Activated gamma-delta T cell treated with Interleukin-2 at 50 U/mL for 16 hours (primary cell): Measurements from ENCODE around the gene NEK1.

ENCODE experiments used
- DNase-seq: peaks from one replicate; pipeline ENCODE4 v3.0.0-alpha.2; 2020

The NEK1 gene

GRCh38 chr4:169417629-169418282 lies 194.6 kb downstream of the NEK1 start:
- DNase-seq: no peak

GRCh38 chr4:169416997-169417396 lies 195.4 kb downstream of the NEK1 start:
- DNase-seq: no peak

GRCh38 chr4:169416461-169416860 lies 195.9 kb downstream of the NEK1 start:
- DNase-seq: no peak

GRCh38 chr4:169414913-169415312 lies 197.5 kb downstream of the NEK1 start:
- DNase-seq: no peak

- no peak for DNase-seq
These were observed 200.3 kb downstream of the NEK1 start for GRCh38 chr4:169412046-169412445.

GRCh38 chr4:169410839-169411770 lies 201.3 kb downstream of the NEK1 start:
- peak; percentile 31 for DNase-seq

- DNase-seq: no peak
These were observed 205.1 kb downstream of the NEK1 start for GRCh38 chr4:169407217-169407845.

GRCh38 chr4:169404960-169405359 lies 207.4 kb downstream of the NEK1 start:
- no peak for DNase-seq

GRCh38 chr4:169400832-169401231 lies 211.6 kb downstream of the NEK1 start:
- no peak for DNase-seq

GRCh38 chr4:169399976-169400767 lies 212.2 kb downstream of the NEK1 start:
- DNase-seq: no peak

GRCh38 chr4:169398316-169398715 lies 214.1 kb downstream of the NEK1 start:
- no peak for DNase-seq

GRCh38 chr4:169397762-169398161 lies 214.6 kb downstream of the NEK1 start:
- DNase-seq: no peak

- DNase-seq: no peak
These were observed 227.0 kb downstream of the NEK1 start for GRCh38 chr4:169385376-169385775.

- DNase-seq: no peak
These were observed 227.6 kb downstream of the NEK1 start for GRCh38 chr4:169384779-169385178.

- DNase-seq: no peak
These were observed 228.7 kb downstream of the NEK1 start for GRCh38 chr4:169383724-169384123.

- no peak for DNase-seq
These were observed 232.7 kb downstream of the NEK1 start for GRCh38 chr4:169379688-169380087.

- DNase-seq: no peak
These were observed 235.0 kb downstream of the NEK1 start for GRCh38 chr4:169377367-169377766.

- DNase-seq: no peak
These were observed 236.0 kb downstream of the NEK1 start for GRCh38 chr4:169376421-169376820.

- DNase-seq: no peak
These were observed 239.6 kb downstream of the NEK1 start for GRCh38 chr4:169372791-169373190.

- DNase-seq: no peak
These were observed 242.7 kb downstream of the NEK1 start for GRCh38 chr4:169369634-169370033.

- DNase-seq: no peak
These were observed 244.6 kb downstream of the NEK1 start for GRCh38 chr4:169367826-169368225.

GRCh38 chr4:169366821-169367220 lies 245.6 kb downstream of the NEK1 start:
- no peak for DNase-seq

GRCh38 chr4:169362607-169363006 lies 249.8 kb downstream of the NEK1 start:
- DNase-seq: no peak
